CD4-positive, alpha-beta T cell treated with Interleukin-2 at 100 ng/mL for 4 hours (primary cell): Measurements from ENCODE around the gene ESM1.

Experiments
- DNase-seq: peaks from one replicate; pipeline ENCODE4 v3.0.0-alpha.2; 2020; ENCODE audit warnings: low spot score

The ESM1 gene

GRCh38 chr5:54981928-54982327 is 3.5 kb downstream of the ESM1 start:
- DNase-seq: no peak

GRCh38 chr5:54975701-54976100 is 9.7 kb downstream of the ESM1 start:
- no peak for DNase-seq

- no peak for DNase-seq
Measured at GRCh38 chr5:54969856-54970828, 15.3 kb downstream of the ESM1 start.

DNA sequence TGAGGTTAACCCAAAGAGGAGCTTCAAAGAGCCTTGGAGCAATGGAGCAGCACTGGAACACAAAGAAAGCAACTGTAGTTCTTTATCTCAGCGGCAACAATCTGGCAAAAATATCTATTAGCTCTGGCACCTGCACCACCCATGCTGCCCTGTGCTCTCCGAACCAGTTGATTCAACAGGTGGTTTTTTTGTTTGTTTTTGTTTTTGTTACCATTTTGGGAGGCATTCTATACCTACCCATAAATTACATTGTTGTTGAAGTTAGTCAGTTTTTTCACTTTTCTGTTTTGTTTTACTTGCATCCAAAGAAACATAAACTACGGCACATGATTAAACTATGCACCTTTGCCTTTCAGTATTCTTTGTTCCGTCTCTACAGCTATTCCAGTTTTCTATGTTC is 16.2 kb downstream of the ESM1 start:
- DNase-seq: no peak

DNA sequence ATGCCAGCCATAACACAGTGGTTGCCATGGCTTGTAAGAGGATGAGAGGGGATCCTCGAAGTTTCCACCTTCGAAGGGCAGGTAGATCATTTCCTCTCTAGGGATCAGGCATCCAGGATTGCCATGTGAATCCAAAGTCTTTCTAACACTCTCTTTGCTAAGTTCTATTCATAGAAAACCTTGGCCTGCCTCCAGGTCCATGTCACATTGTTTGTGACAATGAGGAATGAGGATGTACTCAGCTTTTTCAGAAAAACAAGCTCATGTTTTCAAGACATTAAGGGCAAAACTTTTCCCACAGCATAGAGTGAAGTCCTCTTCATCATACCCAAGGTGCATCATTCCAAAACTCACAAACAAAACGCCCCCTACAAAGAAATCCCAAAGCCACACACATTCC is 19.6 kb downstream of the ESM1 start:
- no peak for DNase-seq

DNA sequence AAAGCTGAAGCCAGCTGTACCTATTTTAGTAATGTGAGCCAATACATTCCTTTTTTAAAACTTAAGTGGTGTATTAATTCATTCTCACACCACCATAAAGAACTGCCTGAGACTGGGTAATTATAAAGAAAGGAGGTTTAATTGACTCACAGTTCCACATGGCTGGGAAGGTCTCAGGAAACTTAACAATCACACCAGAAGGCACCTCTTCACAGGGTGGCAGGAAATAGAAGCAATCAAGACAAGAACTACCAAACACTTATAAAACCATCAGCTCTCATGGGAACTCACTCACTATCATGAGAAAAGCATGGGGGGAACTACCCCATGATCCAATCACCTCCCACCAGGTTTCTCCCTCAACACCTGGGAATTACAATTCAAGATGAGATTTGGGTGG is 21.0 kb downstream of the ESM1 start:
- DNase-seq: no peak

- DNase-seq: peak; percentile 36
Measured at GRCh38 chr5:54959673-54960418, 25.5 kb downstream of the ESM1 start.

GRCh38 chr5:54956922-54957321 is 28.5 kb downstream of the ESM1 start:
- DNase-seq: no peak

DNA sequence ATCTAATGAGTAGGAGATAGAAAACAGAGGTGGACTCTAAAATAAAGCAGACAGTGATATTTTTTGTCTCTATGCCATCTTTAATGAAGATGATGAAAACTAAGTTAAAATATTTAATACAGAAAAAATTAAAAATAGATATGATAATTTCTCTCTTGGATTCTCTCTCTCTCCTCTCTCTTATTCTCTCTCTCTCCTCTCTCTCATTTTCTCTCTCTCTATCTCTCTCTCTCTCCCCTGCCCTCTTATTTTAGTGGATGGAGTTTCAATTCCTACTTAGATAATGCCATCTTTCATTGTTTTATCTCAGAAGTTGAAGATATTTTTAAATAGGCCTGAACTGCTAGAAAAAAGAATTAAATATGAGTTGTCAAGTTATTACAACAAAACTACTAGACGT is 38.2 kb downstream of the ESM1 start:
- no peak for DNase-seq

DNA sequence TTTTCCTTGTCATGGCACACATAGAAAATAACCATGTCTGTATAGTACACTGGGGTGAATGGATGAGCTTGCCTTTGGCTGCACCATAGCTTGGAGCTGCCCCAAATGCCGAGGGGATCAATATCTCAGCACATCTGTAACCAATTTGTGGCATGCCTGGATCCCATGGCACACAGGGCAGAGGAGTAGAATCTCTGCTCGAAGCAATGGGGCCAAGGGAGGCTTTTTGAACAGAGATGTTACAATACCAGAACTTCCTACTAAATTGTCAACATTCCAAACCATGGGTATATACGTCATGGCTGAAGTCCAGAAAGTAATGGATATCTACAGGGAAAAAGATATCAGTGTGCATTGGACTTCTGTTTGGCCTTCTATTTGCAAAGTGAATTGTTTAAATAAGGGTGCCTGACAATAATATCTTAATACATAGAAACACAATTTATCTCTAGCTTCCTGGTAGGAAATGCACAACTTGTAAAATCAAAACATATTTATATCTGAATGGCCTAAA is 39.0 kb downstream of the ESM1 start:
- DNase-seq: no peak

DNA sequence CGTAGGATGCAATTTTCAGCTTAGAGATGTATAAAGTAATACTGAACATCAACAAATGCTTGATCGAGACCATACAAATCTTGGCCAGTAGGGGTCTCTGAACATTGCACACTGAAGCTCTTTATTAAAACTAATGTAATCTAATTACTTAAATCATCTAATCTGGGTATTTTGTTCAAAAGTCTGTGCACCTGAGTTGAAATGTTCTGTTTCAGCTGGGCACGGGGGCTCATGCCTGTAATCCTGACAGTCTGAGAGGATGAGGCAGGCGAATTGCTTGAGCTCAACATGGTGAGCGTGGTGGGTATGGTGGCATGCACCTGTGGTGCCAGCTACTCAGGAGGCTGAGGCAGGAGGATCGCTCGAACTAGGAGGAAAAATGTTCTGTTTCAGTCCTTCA is 41.0 kb downstream of the ESM1 start:
- DNase-seq: peak; percentile 73

- DNase-seq: no peak
Measured at GRCh38 chr5:54942064-54942778, 43.2 kb downstream of the ESM1 start.

GRCh38 chr5:54936201-54936600 is 49.2 kb downstream of the ESM1 start:
- DNase-seq: no peak

GRCh38 chr5:54932789-54933188 is 52.6 kb downstream of the ESM1 start:
- DNase-seq: no peak

- no peak for DNase-seq
Measured at GRCh38 chr5:54930736-54931135, 54.7 kb downstream of the ESM1 start.
